Liver (tissue), 9 donors: ENCODE data around the gene DYNLL2. TPM values are rescaled to one million over a fixed set of nuclear protein-coding genes. Genes with fewer than 3 reads are reported as not detected.

Source experiments
- DNase-seq: peaks from one replicate; pipeline ENCODE4 v3.0.0-alpha.2; 2017; ENCODE audit warnings: low spot score
- H3K27ac ChIP-seq, 2 donors: one replicate each; pipeline ENCODE4 v1.7.0; 2013; ENCODE audit warnings: inconsistent platforms in 2 of 2, low read length in 2 of 2, control low read depth in 1 of 2, low read depth in 1 of 2, mild to moderate bottlenecking in 1 of 2
- H3K27me3 ChIP-seq, 4 donors: one replicate each; pipeline versions ENCODE4 v1.6.1 to v1.7.0; 2013; ENCODE audit warnings: low read length in 3 of 4, inconsistent platforms in 1 of 4, mild to moderate bottlenecking in 1 of 4, moderate library complexity in 1 of 4; ENCODE audit not compliant: control insufficient read depth in 4 of 4, insufficient read depth in 4 of 4
- H3K36me3 ChIP-seq, 4 donors: one replicate each; pipeline versions ENCODE4 v1.6.1 to v1.7.0; 2013; ENCODE audit warnings: low read length in 3 of 4, mild to moderate bottlenecking in 3 of 4, low read depth in 1 of 4, moderate library complexity in 1 of 4; ENCODE audit not compliant: control insufficient read depth in 4 of 4, insufficient read depth in 3 of 4
- H3K4me1 ChIP-seq, 4 donors: one replicate each; pipeline versions ENCODE4 v1.6.1 to v1.7.0; 2013; ENCODE audit warnings: low read length in 3 of 4, mild to moderate bottlenecking in 3 of 4, moderate library complexity in 1 of 4; ENCODE audit not compliant: control insufficient read depth in 4 of 4, insufficient read depth in 4 of 4
- H3K4me3 ChIP-seq, 3 donors: one replicate each; pipeline versions ENCODE4 v1.6.1 to v1.7.0; 2013; ENCODE audit warnings: low read length in 3 of 3, control low read depth in 1 of 3, low read depth in 1 of 3, mild to moderate bottlenecking in 1 of 3
- H3K9ac ChIP-seq, 2 donors: one replicate each; pipeline ENCODE4 v1.7.0; 2013; ENCODE audit warnings: low read length in 2 of 2, mild to moderate bottlenecking in 2 of 2, moderate library complexity in 2 of 2, control low read depth in 1 of 2, low read depth in 1 of 2
- H3K9me3 ChIP-seq, 4 donors: one replicate each; pipeline versions ENCODE4 v1.6.1 to v1.7.0; 2013; ENCODE audit warnings: low read length in 3 of 4; ENCODE audit not compliant: control insufficient read depth in 4 of 4
- ATF3 ChIP-seq: IDR thresholded peaks from 2 replicates; pipeline ENCODE4 v1.6.1; 2016; ENCODE audit warnings: antibody characterized with exemption
- CTCF ChIP-seq: fragments of 150-350 bp; IDR thresholded peaks from 2 replicates; pipeline ENCODE4 v1.5.1; 2017; ENCODE audit warnings: improper control_type of control experiment, low read depth, low read length; ENCODE audit not compliant: missing input control
- EGR1 ChIP-seq, 2 donors: IDR thresholded peaks; 2 replicates each; pipeline ENCODE4 v1.6.1; 2016 to 2018; ENCODE audit warnings: antibody characterized with exemption in 2 of 2, low read depth in 2 of 2
- FOXA1 ChIP-seq: IDR thresholded peaks from 2 replicates; pipeline ENCODE4 v1.6.1; 2016; ENCODE audit warnings: antibody characterized with exemption
- GABPA ChIP-seq, 2 donors: IDR thresholded peaks in 1 of 2; conservative IDR thresholded peaks in 1 of 2; 2 replicates each; pipeline ENCODE4 v1.6.1; 2016; ENCODE audit warnings: antibody characterized with exemption in 2 of 2, mild to moderate bottlenecking in 1 of 2, moderate library complexity in 1 of 2
- HNF4A ChIP-seq, 2 donors: conservative IDR thresholded peaks; 2 replicates each; pipeline ENCODE4 v1.6.1; 2016; ENCODE audit warnings: antibody characterized with exemption in 2 of 2, mild to moderate bottlenecking in 2 of 2
- HNF4G ChIP-seq: IDR thresholded peaks from 2 replicates; pipeline ENCODE4 v1.6.1; 2016; ENCODE audit warnings: antibody characterized with exemption
- JUND ChIP-seq, 2 donors: IDR thresholded peaks; 2 replicates each; pipeline ENCODE4 v1.6.1; 2016; ENCODE audit warnings: antibody characterized with exemption in 2 of 2
- MAX ChIP-seq: IDR thresholded peaks from 2 replicates; pipeline ENCODE4 v1.6.1; 2016; ENCODE audit warnings: antibody characterized with exemption
- NR2F2 ChIP-seq: IDR thresholded peaks from 2 replicates; pipeline ENCODE4 v1.6.1; 2016; ENCODE audit warnings: antibody characterized with exemption
- RAD21 ChIP-seq, 2 donors: IDR thresholded peaks; 2 replicates each; pipeline ENCODE4 v1.6.1; 2016; ENCODE audit warnings: antibody characterized with exemption in 2 of 2, mild to moderate bottlenecking in 2 of 2
- REST ChIP-seq: IDR thresholded peaks from 2 replicates; pipeline ENCODE4 v1.6.1; 2016; ENCODE audit warnings: antibody characterized with exemption, mild to moderate bottlenecking
- RXRA ChIP-seq, 2 donors: IDR thresholded peaks; 2 replicates each; pipeline ENCODE4 v1.6.1; 2017 to 2018; ENCODE audit warnings: antibody characterized with exemption in 2 of 2, mild to moderate bottlenecking in 1 of 2
- SP1 ChIP-seq: IDR thresholded peaks from 2 replicates; pipeline ENCODE4 v1.6.1; 2018; ENCODE audit warnings: antibody characterized with exemption, mild to moderate bottlenecking
- TAF1 ChIP-seq: conservative IDR thresholded peaks from 2 replicates; pipeline ENCODE4 v1.6.1; 2016; ENCODE audit warnings: antibody characterized with exemption, mild to moderate bottlenecking
- YY1 ChIP-seq: IDR thresholded peaks from 2 replicates; pipeline ENCODE4 v1.6.1; 2016; ENCODE audit warnings: antibody characterized with exemption, mild to moderate bottlenecking
- ZBTB33 ChIP-seq: IDR thresholded peaks from 2 replicates; pipeline ENCODE4 v1.6.1; 2016; ENCODE audit warnings: antibody characterized with exemption
- polyA plus RNA-seq, 2 donors: library from polyadenylated mRNA; stranded (reverse) in 1 of 2; unstranded in 1 of 2; fragments of 200-250 nt in 1 of 2; fragments of >200 nt in 1 of 2; fragmentation: Nextera tagmentation in 1 of 2; extraction: Ambion mirVana in 1 of 2; gene quantifications; one replicate each; pipeline versions ENCODE4 v1.2.1 to v1.2.3, GENCODE V29; 2013 to 2015
- total RNA-seq, 2 donors: library from RNA; depleted of rRNA; stranded (reverse); fragments of >200 nt; gene quantifications; one replicate each; pipeline ENCODE4 v1.2.3, GENCODE V29; 2014
- donor health status: healthy.
- donor health status: healthy.
- donor health status: healthy.
- donor health status: healthy.
- donor health status: healthy.

Gene DYNLL2
- total and polyA plus RNA-seq, 4 donors = 3.2 to 22.1 (median 14.1) TPM

- H3K4me1 ChIP-seq = no peaks in the 10 kb centered on the region
- H3K27me3 ChIP-seq = no peaks in the 10 kb centered on the region
- H3K4me3 ChIP-seq = no peak overlapping the region
- no peak for DNase-seq
- H3K9me3 ChIP-seq = no peaks in the 10 kb centered on the region
- TF ChIP-seq RXRA (IDR thresholded peaks at IDR 0.05) (no peak), MAX (no peak), NR2F2 (no peak), RAD21 (IDR thresholded peaks at IDR 0.05) (no peak), SP1 (no peak), REST (no peak), TAF1 (no peak), ATF3 (no peak), GABPA (IDR thresholded peaks at IDR 0.05 in 1 of 2, conservative IDR thresholded peaks at IDR 0.05 in 1 of 2) (no peak), FOXA1 (no peak), HNF4A (conservative IDR thresholded peaks at IDR 0.05) (no peak), YY1 (no peak)
- peaks cover under 1 to 14% (median 7%) of the 10 kb centered on the region in 4 donors for H3K36me3 ChIP-seq
- no peak overlapping the region for H3K9ac ChIP-seq
- no peak overlapping the region for H3K27ac ChIP-seq
Observed at GRCh38 chr17:58097384-58098088, 14.3 kb downstream of the DYNLL2 start.

- Histone ChIP-seq H3K9me3 (no peaks in the 10 kb centered on the region), H3K27ac (no peak overlapping the region), H3K4me1 (no peaks in the 10 kb centered on the region), H3K9ac (no peak overlapping the region), H3K4me3 (no peak overlapping the region), H3K27me3 (no peaks in the 10 kb centered on the region), H3K36me3 (no peaks in the 10 kb centered on the region)
- no peak for DNase-seq
- TF ChIP-seq NR2F2 (no peak), JUND (IDR thresholded peaks at IDR 0.05) (no peak), HNF4G (no peak), YY1 (no peak), GABPA (IDR thresholded peaks at IDR 0.05 in 1 of 2, conservative IDR thresholded peaks at IDR 0.05 in 1 of 2) (no peak), REST (no peak), FOXA1 (no peak), CTCF (no peak), MAX (no peak), HNF4A (conservative IDR thresholded peaks at IDR 0.05) (no peak), ATF3 (no peak), EGR1 (IDR thresholded peaks at IDR 0.05; ENCODE audit: low read depth in 2 of 2) (no peak), RXRA (IDR thresholded peaks at IDR 0.05) (no peak), SP1 (no peak), ZBTB33 (no peak), RAD21 (IDR thresholded peaks at IDR 0.05) (no peak), TAF1 (no peak)
Observed at GRCh38 chr17:58100506-58100905, 17.3 kb downstream of the DYNLL2 start.
